Fibroblast of villous mesenchyme (primary cell): ENCODE measurements around the gene CEBPE. TPM values are rescaled to one million over a fixed set of nuclear protein-coding genes. Genes with fewer than 3 reads are reported as not detected.
A peak's percentile ranks its signal among the peaks of the same experiment; 100 is the strongest.

Experiments
- DNase-seq: peaks from one replicate; pipeline ENCODE4 v3.0.0-alpha.2; 2010; ENCODE audit warnings: low read depth
- H3K4me3 ChIP-seq: 2 replicates; pipeline ENCODE4 v1.5.1; 2011; ENCODE audit warnings: low read depth, mild to moderate bottlenecking, low read length
- total RNA-seq: library from RNA; depleted of rRNA; stranded (reverse); fragments of >200 nt; gene quantifications from 2 replicates; pipeline ENCODE4 v1.2.3, GENCODE V29; 2012
- TF ChIP-seq, protein P1 (sequence below): IDR thresholded peaks from 2 replicates; pipeline ENCODE4 v1.5.1; 2012; ENCODE audit warnings: low read depth, mild to moderate bottlenecking, low read length; ENCODE audit not compliant: insufficient read depth

The CEBPE gene
- total RNA-seq, 1 donor, result not detected

DNA sequence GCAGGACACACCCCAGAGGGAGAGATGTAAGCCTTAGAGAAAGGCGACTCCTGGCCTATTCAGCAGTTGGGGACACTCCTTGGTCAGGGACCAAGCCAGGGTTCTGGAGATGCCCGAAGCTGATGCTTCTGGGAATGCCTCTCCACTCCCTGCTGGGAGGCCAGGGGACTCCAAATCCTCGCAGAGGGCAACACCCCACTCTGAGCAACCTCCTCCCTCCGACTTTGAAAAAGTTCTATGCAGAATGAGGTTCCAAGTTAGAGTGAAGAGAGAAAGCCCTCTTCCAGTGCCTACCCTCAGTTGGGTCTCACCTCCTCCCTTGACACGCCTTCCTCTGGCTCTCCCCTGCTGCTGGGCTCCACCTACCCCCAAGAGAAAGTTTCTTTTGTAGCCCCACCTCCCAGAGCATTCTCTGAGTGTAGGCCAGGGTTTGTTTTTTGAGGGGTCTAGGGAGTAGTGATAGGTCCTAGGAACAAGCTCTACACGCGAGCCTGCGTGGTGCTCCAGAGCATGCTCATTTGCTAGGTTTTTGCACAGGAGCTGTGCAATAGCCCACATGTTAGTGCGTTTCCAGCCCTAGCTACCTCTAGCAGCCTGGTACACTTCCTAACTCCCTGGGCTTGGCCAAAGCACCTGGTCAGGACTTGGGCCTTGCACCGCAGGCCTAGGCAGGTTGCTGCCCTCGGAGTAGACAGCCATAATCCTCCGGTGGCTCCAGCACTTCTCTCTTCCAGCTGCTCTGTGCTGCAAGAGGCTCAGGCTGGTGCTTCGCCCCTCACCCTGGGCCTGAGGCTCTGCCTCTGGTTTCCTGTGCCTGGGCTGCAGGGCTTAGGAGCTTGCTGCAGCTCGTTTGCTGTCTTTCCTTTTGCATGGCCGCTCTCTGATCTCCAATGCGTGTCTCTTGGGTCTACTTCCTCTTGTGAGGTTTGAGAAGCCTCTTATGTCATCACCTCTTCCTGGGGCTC is 590 bp upstream of the CEBPE start:
- TF ChIP-seq, protein P1, sequence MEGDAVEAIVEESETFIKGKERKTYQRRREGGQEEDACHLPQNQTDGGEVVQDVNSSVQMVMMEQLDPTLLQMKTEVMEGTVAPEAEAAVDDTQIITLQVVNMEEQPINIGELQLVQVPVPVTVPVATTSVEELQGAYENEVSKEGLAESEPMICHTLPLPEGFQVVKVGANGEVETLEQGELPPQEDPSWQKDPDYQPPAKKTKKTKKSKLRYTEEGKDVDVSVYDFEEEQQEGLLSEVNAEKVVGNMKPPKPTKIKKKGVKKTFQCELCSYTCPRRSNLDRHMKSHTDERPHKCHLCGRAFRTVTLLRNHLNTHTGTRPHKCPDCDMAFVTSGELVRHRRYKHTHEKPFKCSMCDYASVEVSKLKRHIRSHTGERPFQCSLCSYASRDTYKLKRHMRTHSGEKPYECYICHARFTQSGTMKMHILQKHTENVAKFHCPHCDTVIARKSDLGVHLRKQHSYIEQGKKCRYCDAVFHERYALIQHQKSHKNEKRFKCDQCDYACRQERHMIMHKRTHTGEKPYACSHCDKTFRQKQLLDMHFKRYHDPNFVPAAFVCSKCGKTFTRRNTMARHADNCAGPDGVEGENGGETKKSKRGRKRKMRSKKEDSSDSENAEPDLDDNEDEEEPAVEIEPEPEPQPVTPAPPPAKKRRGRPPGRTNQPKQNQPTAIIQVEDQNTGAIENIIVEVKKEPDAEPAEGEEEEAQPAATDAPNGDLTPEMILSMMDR, result no peak
- no peak for DNase-seq
- no peak overlapping the region for H3K4me3 ChIP-seq

DNA sequence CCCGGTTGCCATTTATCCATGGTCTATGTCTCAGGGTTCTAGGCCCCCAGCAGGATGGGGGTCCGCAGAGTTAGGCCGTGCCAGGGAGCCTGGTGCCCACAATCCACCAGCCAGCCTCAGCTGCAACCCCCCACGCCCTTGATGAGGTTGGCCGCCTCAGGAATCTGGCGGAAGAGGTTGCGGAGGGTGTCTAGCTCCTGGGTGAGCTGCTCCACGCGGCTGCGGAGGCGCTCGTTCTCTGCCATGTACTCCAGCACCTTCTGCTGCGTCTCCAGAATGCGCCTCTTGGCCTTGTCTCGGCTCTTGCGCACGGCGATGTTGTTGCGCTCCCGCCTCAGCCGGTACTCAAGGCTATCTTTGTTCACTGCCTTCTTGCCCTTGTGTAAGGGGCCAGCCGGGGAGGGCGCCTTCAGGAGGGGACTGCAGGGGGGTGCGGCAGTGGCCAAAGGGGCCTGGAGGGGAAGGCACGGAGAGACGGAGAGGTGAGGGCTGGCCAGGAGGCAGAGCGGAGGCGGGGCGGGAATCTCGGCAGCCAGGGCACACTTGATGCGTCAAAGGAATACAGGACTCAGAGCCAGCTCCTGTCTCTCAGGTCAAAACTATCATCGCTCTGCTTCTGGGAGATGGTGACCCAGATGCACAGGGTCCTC is 1.6 kb downstream of the CEBPE start:
- H3K4me3 ChIP-seq, result no peak overlapping the region
- DNase-seq, result no peak
- TF ChIP-seq, protein P1, result no peak

DNA sequence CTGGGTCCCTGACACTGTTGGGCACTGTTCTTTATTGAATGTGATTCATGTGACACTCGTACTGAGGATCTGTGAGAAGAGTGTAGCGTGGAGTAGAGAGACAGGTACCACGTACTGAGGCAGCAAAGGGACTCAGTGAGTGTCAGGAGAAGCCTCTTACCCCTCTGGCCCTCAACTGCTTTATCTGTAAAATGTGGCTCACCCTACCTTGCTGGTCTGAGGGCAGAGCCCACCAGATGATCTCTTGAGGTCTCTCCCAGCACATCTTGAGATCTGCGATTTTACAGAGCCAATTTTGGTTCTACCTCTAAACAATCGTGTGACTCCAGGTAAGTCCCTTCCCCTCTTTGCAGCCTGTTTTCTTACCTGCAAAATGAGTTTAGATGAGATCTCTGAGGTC is 3.1 kb downstream of the CEBPE start:
- no peak overlapping the region for H3K4me3 ChIP-seq
- TF ChIP-seq, protein P1, result no peak
- no peak for DNase-seq

DNA sequence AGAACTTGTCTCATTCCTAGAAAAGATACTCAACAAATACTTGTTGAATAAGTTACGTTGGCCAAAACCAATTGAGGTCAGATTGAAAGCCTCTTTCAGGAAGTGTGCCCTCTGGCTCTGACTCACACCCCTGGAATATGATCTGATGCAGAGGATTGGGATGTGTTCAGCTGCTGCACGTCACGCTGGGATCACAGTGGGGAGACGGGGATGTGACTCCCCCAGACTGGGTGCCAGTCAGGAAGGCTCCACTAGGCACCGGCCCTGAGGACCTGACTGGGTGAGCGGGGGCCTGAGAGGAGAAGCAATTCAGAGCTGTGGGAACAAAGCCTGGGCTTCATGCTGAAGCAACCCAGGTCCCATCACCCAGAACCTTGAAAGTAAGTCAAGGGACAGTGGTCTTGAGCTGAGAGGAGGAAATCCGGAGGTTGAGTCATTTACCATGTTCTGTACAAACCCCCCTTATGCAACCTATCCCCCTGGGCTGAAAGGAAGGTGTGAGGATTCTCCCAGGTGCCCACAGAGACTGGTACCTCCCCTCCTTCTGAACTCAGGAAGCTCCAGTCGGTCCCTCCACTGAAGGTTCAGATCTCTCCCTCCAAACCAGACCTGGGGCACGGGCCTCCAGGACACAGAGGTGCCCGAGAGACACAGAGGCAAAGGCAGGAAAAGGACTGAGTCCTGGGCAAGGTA is 3.9 kb downstream of the CEBPE start:
- peak; percentile 94 for DNase-seq
- TF ChIP-seq, protein P1, result no peak
- H3K4me3 ChIP-seq, result no peak overlapping the region

DNA sequence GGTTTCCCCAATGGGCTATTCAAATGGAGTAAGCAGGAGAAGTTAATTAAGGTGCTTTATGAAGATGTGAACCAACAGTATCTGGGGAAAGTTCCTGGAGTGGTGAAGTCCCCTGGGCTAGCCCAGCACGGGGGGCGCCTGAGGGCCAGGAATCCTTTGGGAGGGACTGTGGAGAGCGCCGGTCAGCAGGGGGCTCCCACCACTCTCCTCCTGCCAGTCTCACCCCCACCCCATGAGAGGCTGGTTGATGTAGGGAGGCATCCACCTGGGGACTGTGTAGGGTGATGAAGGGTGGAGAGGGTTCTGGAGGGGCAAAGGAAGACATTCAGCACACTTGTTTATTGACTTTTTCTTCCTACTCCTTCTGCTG is 4.4 kb downstream of the CEBPE start:
- H3K4me3 ChIP-seq, result no peak overlapping the region
- DNase-seq, result no peak
- TF ChIP-seq, protein P1, result no peak

DNA sequence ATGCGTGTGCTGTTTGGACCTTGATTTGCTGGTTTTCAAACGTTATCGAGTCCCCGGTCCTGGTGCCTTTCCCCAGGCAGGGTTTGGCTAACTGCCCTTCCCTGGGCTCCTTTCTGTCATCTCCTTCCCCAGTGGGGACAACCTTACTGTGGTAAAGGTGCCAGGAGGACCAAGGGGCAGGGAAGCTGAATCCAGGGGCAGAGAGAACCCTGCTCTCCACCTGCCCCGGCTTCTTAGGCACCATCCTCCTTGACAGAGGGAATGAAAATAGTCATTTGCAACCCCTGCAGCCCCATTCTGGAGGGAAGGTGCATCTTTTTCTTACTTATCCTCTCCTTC is 5.0 kb downstream of the CEBPE start:
- DNase-seq, result no peak
- TF ChIP-seq, protein P1, result no peak
- H3K4me3 ChIP-seq, result no peak overlapping the region
